Stimulated activated naive CD8-positive, alpha-beta T cell treated with anti-CD3 and anti-CD28 coated beads, Interleukin-15, amount 100 ng/mL, for 72 hours (primary cell): ENCODE measurements around the gene AUTS2.

ENCODE experiments used
- ATAC-seq: fragments of 150-1000 bp; cut with Tn5 transposase; 2 replicates; pipeline ENCODE4 v1.10.0; 2021; ENCODE audit warnings: mild to moderate bottlenecking, moderate library complexity
- DNase-seq, 2 donors: peaks; one replicate each; pipeline ENCODE4 v3.0.0; 2021 to 2022
- H3K27ac Mint-ChIP-seq, 2 donors: one replicate each; pipeline ENCODE4 v1.8.0; 2022; ENCODE audit warnings: mild to moderate bottlenecking in 2 of 2, mixed read lengths in 2 of 2, moderate library complexity in 2 of 2
- H3K27me3 Mint-ChIP-seq: one replicate; pipeline ENCODE4 v1.8.0; 2022; ENCODE audit warnings: mixed read lengths
- H3K4me1 Mint-ChIP-seq: one replicate; pipeline ENCODE4 v1.8.0; 2022; ENCODE audit warnings: mild to moderate bottlenecking, mixed read lengths
- H3K4me3 Mint-ChIP-seq, 2 donors: one replicate each; pipeline ENCODE4 v1.8.0; 2022; ENCODE audit warnings: mild to moderate bottlenecking in 2 of 2, mixed read lengths in 2 of 2, moderate library complexity in 1 of 2
- H3K9me3 Mint-ChIP-seq, 2 donors: one replicate each; pipeline ENCODE4 v1.8.0; 2022; ENCODE audit warnings: mixed read lengths in 2 of 2

The AUTS2 gene

GRCh38 chr7:70098133-70098561 lies 499.9 kb downstream of the AUTS2 start:
- DNase-seq: no peak
- Mint-ChIP-seq H3K9me3 (no peaks in the 10 kb centered on the region), H3K27me3 (no peaks in the 10 kb centered on the region), H3K4me3 (no peak overlapping the region), H3K4me1 (no peaks in the 10 kb centered on the region), H3K27ac (no peak overlapping the region)
- ATAC-seq: no peak

- no peak for ATAC-seq
- DNase-seq: no peak
Observed at GRCh38 chr7:70098905-70099672, 500.8 kb downstream of the AUTS2 start.

GRCh38 chr7:70104243-70104642 lies 506.0 kb downstream of the AUTS2 start:
- no peaks in the 10 kb centered on the region for H3K27me3 Mint-ChIP-seq
- no peaks in the 10 kb centered on the region for H3K9me3 Mint-ChIP-seq
- no peaks in the 10 kb centered on the region for H3K4me1 Mint-ChIP-seq
- no peak overlapping the region for H3K27ac Mint-ChIP-seq
- ATAC-seq: no peak
- no peak for DNase-seq
- H3K4me3 Mint-ChIP-seq: no peak overlapping the region

More at GRCh38 chr7:70098905-70099672, 500.8 kb downstream of the AUTS2 start:
- no peaks in the 10 kb centered on the region for H3K27me3 Mint-ChIP-seq
- no peak overlapping the region for H3K27ac Mint-ChIP-seq
- H3K4me3 Mint-ChIP-seq: no peak overlapping the region
- H3K9me3 Mint-ChIP-seq: no peaks in the 10 kb centered on the region
- H3K4me1 Mint-ChIP-seq: no peaks in the 10 kb centered on the region

GRCh38 chr7:70113078-70113477 lies 514.8 kb downstream of the AUTS2 start:
- DNase-seq (no peak), ATAC-seq (no peak)
- Mint-ChIP-seq H3K27ac (no peak overlapping the region), H3K27me3 (no peaks in the 10 kb centered on the region), H3K4me3 (no peak overlapping the region), H3K9me3 (no peaks in the 10 kb centered on the region), H3K4me1 (no peaks in the 10 kb centered on the region)

GRCh38 chr7:70113536-70113935 lies 515.3 kb downstream of the AUTS2 start:
- Mint-ChIP-seq H3K4me1 (no peaks in the 10 kb centered on the region), H3K27me3 (no peaks in the 10 kb centered on the region), H3K9me3 (no peaks in the 10 kb centered on the region), H3K27ac (no peak overlapping the region), H3K4me3 (no peak overlapping the region)
- DNase-seq (no peak), ATAC-seq (no peak)

- H3K27ac Mint-ChIP-seq: no peak overlapping the region
- no peak for ATAC-seq
- no peaks in the 10 kb centered on the region for H3K9me3 Mint-ChIP-seq
- no peak for DNase-seq
- H3K4me1 Mint-ChIP-seq: no peaks in the 10 kb centered on the region
- H3K27me3 Mint-ChIP-seq: no peaks in the 10 kb centered on the region
- H3K4me3 Mint-ChIP-seq: no peak overlapping the region
Observed at GRCh38 chr7:70114806-70115205, 516.5 kb downstream of the AUTS2 start.

- Mint-ChIP-seq H3K27me3 (no peaks in the 10 kb centered on the region), H3K4me3 (no peak overlapping the region), H3K9me3 (peaks cover 7% of the 10 kb centered on the region in 2 donors), H3K27ac (no peak overlapping the region), H3K4me1 (no peaks in the 10 kb centered on the region)
- no peak for DNase-seq
- ATAC-seq: no peak
Observed at GRCh38 chr7:70116244-70116643, 518.0 kb downstream of the AUTS2 start.

GRCh38 chr7:70116867-70117266 lies 518.6 kb downstream of the AUTS2 start:
- ATAC-seq (no peak), DNase-seq (no peak)
- H3K4me3 Mint-ChIP-seq: no peak overlapping the region
- no peaks in the 10 kb centered on the region for H3K27me3 Mint-ChIP-seq
- peaks cover 10 to 13% of the 10 kb centered on the region in 2 donors for H3K9me3 Mint-ChIP-seq
- H3K4me1 Mint-ChIP-seq: no peaks in the 10 kb centered on the region
- H3K27ac Mint-ChIP-seq: no peak overlapping the region

- Mint-ChIP-seq H3K27me3 (peaks cover 6% of the 10 kb centered on the region), H3K4me3 (no peak overlapping the region), H3K9me3 (peaks cover 15 to 34% of the 10 kb centered on the region in 2 donors), H3K27ac (no peak overlapping the region), H3K4me1 (no peaks in the 10 kb centered on the region)
- ATAC-seq (no peak), DNase-seq (no peak)
Observed at GRCh38 chr7:70120851-70121250, 522.6 kb downstream of the AUTS2 start.

- Mint-ChIP-seq H3K4me3 (no peak overlapping the region), H3K9me3 (no peaks in the 10 kb centered on the region), H3K27ac (no peak overlapping the region), H3K27me3 (no peaks in the 10 kb centered on the region), H3K4me1 (no peaks in the 10 kb centered on the region)
- no peak for ATAC-seq
- DNase-seq: no peak
Observed at GRCh38 chr7:70131817-70132216, 533.5 kb downstream of the AUTS2 start.

- no peak overlapping the region for H3K27ac Mint-ChIP-seq
- no peaks in the 10 kb centered on the region for H3K4me1 Mint-ChIP-seq
- no peak overlapping the region for H3K4me3 Mint-ChIP-seq
- DNase-seq (no peak), ATAC-seq (no peak)
- no peaks in the 10 kb centered on the region for H3K9me3 Mint-ChIP-seq
- no peaks in the 10 kb centered on the region for H3K27me3 Mint-ChIP-seq
Observed at GRCh38 chr7:70132226-70132851, 534.1 kb downstream of the AUTS2 start.

GRCh38 chr7:70132852-70133690 lies 534.8 kb downstream of the AUTS2 start:
- no peaks in the 10 kb centered on the region for H3K4me1 Mint-ChIP-seq

GRCh38 chr7:70134029-70134770 lies 535.9 kb downstream of the AUTS2 start:
- H3K9me3 Mint-ChIP-seq: no peaks in the 10 kb centered on the region

More at GRCh38 chr7:70132852-70133690, 534.8 kb downstream of the AUTS2 start:
- H3K27me3 Mint-ChIP-seq: no peaks in the 10 kb centered on the region
- H3K4me3 Mint-ChIP-seq: no peak overlapping the region
- H3K9me3 Mint-ChIP-seq: no peaks in the 10 kb centered on the region
- H3K27ac Mint-ChIP-seq: no peak overlapping the region
- ATAC-seq (no peak), DNase-seq (no peak)

GRCh38 chr7:70135656-70136055 lies 537.4 kb downstream of the AUTS2 start:
- Mint-ChIP-seq H3K4me1 (no peaks in the 10 kb centered on the region), H3K27me3 (no peaks in the 10 kb centered on the region), H3K4me3 (no peak overlapping the region), H3K27ac (peak overlapping the region in 1 of 2 donors; percentile 85), H3K9me3 (no peaks in the 10 kb centered on the region)
- no peak for DNase-seq
- no peak for ATAC-seq

More at GRCh38 chr7:70134029-70134770, 535.9 kb downstream of the AUTS2 start:
- no peak overlapping the region for H3K27ac Mint-ChIP-seq
- ATAC-seq (no peak), DNase-seq (no peak)
- no peaks in the 10 kb centered on the region for H3K4me1 Mint-ChIP-seq
- H3K27me3 Mint-ChIP-seq: no peaks in the 10 kb centered on the region
- no peak overlapping the region for H3K4me3 Mint-ChIP-seq

GRCh38 chr7:70137126-70137525 lies 538.9 kb downstream of the AUTS2 start:
- Mint-ChIP-seq H3K4me3 (no peak overlapping the region), H3K27me3 (no peaks in the 10 kb centered on the region), H3K27ac (no peak overlapping the region), H3K4me1 (no peaks in the 10 kb centered on the region), H3K9me3 (no peaks in the 10 kb centered on the region)
- DNase-seq: no peak
- ATAC-seq: no peak
